Measurements from ENCODE around the gene NOL12.
"Not testable (repeated sequence)": the region's sequence is repeated elsewhere in the genome, so short reads cannot be mapped to it uniquely, and the experiment has no call there.

The NOL12 gene

DNA sequence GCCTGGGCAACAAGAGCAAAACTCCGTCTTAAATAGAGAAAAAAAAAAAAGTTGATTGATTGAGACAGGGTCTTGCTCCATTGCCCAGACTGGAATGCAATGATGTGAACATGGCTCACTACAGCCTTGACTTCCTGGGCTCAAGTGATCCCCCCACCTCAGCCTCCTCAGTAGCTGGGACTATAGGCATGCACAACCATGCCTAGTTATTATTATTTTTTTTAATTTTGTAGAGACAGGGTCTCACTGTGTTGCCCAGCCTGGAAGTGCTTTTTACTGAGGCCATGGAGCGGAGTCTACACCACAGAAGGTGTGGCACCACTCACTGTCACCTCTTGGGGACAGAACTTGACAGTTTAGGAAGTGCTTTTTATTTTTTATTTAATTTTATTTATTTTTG lies 28.5 kb downstream of the NOL12 start:
- no peak for DNase-seq

DNA sequence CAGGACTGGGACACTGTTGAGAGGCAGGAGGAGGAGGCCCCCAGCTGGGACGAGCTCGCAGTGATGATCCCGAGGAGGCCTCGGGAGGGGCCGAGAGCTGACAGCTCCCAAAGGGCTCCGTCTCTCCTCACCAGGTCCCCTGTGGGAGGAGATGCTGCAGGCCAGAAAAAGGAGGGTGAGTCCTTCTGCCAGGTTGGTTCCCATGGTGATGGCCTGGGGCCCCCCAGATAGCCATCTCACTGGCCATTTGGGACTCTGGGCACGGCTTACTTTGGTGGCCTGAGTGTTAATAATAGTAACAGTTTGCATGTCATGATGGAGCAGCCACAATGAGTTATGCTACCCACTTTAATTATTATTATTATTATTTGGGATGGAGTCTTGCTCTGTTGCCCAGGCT lies 29.6 kb downstream of the NOL12 start:
- no peak for DNase-seq

DNA sequence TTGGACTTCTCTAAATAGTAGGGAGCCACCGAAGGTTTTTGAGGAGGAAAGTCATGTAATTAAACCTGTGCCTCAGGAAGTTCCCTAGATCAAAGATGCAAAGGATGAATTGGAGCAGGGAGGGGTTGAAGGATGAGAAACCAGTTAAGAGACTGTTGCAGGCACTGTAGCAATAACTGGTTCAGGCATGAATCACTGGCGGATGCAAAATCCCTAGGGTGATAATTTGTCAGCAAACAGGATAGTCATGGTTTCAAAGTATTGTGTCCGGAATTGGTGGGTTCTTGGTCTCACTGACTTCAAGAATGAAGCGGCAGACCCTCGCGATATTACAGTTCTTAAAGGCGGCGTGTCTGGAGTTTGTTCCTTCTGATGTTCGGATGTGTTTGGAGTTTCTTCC lies 30.6 kb downstream of the NOL12 start:
- DNase-seq = no peak

DNA sequence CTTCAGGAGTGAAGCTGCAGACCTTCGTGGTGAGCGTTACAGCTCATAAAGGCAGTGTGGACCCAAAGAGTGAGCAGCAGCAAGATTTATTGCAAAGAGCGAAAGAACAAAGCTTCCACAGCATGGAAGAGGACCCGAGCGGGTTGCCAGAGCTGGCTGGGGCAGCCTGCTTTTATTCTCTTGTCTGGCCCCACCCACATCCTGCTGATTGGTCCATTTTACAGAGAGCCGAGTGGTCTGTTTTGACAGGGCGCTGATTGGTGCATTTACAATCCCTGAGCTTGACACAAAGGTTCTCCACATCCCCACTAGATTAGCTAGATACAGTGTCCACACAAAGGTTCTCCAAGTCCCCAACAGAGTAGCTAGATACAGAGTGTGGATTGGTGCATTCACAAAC lies 31.1 kb downstream of the NOL12 start:
- DNase-seq = not testable (repeated sequence)

DNA sequence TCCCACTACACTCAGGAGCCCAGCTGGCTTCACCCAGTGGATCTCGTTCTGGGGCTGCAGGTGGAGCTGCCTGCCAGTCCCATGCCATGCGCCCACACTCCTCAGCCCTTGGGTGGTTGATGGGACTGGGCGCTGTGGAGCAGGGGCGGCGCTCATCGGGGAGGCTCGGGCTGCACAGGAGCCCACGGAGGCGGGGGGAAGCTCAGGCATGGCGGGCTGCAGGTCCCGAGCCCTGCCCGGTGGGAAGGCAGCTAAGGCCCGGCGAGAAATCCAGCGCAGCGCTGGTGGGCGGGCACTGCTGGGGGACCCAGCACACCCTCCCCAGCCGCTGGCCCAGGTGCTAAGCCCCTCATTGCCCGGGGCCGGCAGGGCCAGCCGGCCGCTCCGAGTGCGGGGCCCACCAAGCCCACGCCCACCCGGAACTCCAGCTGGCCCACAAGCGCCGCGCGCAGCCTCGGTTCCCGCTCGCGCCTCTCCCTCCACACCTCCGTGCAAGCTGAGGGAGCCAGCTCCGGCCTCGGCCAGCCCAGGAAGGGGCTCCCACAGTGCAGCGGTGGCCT lies 31.7 kb downstream of the NOL12 start:
- DNase-seq = not testable (repeated sequence)

DNA sequence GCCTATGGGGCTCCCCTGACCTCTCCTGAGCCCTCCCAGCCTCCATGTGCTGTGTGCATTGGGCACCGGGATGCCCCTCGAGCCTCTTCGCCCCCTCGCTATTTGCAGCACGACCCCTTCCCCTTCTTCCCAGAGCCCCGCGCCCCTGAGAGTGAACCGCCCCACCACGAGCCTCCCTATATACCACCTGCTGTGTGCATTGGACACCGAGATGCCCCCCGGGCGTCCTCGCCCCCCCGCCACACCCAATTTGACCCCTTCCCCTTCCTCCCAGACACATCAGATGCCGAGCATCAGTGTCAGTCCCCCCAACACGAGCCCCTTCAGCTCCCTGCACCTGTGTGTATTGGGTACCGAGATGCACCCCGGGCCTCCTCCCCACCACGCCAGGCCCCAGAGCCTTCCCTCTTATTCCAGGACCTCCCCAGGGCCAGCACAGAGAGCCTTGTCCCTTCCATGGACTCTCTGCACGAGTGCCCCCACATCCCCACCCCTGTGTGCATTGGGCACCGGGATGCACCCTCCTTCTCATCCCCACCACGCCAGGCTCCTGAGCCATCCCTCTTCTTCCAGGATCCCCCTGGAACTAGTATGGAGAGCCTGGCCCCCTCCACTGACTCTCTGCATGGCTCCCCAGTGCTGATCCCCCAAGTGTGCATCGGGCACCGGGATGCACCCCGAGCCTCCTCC lies 39.6 kb downstream of the NOL12 start:
- DNase-seq = no peak

DNA sequence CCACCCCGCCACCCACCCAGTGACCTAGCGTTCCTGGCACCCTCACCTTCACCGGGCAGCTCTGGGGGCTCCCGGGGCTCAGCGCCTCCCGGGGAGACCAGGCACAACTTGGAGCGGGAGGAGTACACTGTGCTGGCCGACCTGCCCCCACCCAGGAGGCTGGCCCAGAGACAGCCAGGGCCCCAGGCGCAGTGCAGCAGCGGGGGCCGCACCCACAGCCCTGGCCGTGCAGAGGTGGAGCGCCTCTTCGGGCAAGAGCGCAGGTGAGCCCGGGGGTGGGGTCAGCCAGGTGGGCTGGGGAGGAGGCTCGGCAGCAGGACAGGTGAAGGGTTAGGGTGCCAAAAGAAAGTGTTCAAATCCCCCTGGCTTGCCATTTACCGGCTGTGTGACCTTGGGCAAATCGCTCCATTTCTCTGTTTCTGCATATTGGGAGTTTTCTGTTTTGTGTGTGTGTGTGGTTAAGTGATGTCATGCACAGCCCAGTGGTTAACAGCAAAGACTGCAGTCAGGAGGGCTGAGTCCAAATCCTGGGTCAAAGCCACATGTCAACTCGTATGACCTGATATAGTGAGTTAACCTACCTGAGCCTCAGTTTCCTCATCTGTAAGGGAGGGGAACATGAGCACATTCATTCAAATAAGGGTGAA lies 40.2 kb downstream of the NOL12 start:
- DNase-seq = peak; percentile 50 to 75 (median 68)

DNA sequence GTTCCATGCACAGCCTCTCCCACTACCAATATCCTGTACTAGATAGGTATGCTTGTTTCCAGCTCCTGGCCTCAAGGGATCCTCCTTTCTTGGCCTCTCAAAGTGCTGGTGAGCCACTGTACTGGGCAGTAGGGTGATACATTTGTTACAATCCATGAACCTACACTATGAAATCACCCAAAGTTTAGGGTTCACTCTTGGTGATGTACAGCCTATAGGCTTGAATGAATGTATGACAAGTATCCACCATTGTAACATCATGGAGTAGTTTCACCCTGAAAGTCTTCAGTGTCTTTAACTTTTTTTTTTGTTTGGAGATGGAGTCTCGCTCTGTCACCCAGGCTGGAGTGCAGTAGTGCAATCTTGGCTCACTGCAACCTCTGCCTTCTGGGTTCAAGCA lies 42.5 kb downstream of the NOL12 start:
- no peak for DNase-seq

DNA sequence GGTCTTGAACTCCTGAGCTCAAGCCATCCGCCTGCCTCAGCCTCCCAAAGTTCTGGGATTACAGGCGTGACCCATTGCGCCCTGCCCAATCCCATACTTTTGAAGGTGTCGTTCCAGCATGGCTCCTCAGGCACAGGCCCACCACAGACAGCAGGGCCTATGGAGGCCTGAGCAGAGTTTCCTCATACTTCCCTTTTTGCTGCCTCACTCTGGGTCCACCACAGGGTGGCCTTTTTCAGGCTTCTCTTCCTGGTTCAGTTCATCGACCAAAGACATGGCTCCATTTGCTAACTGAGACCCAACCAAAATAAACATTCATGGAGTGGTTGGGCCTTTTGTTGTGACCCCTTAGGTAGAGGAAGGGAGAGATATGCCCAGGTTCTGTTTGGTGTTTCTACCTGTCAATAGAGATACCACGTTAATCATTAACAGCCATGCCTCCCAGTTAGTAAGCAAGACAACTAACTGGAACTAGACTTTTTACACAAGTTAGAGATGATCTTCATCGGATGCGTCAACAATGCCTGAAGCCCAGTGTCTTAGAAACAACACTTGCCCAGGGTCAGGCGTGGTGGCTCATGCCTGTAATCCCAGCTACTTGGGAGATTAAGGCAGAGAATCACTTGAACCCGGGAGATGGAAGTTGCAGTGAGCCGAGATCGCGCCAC lies 45.8 kb downstream of the NOL12 start:
- peak; percentile 59 to 80 (median 74) for DNase-seq

DNA sequence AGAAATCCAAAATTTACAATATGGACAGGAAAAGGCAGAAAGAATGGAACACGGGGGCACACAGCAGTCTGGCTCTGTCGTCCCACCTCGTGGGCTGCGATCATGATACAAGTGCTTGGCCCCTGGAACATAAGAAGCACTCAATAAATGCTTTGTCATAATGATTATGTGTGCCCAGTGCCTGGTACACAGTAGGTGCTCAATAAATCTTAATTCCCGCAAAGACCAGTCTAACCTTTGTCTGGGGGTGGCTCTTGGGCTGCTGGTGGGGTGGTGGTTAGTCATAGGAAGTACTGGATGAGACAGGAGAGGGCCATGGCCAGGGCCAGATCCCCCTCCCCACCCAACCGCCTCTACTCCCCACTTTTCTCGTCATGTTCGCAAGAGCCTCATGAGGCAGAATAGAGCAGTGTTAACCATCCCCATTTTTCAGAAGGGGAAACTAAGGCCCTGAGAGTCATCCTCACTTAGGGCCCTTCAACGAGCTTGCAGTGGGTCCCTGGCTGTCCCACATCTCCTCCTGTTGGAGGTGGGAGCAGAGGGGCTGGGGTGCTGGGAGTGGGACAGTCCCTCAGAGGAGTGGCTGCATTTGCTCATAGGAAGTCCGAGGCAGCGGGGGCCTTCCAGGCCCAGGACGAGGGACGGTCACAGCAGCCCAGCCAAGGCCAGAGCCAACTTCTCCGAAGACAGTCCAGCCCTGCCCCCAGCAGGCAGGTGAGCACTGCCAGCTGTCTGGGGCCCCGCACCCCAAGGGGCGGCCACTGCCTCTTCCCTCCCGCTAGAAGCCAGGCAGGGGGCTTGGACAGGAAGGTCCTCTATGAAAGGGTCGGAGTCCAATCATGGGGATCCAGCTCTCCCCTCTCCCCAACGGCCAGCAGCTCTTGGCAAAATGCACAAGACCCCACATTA lies 46.8 kb downstream of the NOL12 start:
- DNase-seq = no peak

DNA sequence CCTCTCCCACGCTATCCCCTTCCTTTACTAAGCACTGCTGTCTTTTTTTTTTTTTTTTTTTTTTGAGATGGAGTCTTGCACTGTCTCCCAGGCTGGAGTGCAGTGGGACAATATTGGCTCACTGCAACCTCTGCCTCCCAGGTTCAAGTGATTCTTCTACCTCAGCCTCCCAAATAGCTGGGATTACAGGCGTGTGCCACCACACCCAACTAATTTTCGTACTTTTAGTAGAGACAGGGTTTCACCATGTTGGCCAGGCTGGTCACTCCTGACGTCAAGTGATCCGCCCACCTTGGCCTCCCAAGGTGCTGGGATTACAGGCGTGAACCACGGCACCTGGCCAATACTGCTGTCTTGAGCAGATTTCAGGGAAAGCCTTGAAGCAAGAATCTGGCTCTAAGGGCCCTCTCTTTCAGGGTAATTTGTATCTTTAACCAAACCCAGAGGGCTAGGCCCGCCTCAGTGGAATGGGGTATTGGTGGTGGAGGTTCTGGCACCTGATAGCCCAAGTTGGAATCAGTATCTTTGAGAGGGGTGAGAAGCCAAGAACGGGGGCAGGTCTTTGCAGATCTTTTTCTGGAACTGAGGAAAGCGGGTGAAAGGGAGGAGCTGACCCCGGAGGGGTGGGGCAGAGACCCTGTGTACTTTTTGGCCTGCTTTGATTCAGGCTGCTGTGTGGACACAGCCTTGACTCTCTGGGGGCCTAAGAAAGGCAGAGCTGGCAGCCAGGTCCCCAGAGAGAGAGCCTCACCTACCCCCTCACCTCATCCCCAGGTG lies 47.7 kb downstream of the NOL12 start:
- no peak for DNase-seq

DNA sequence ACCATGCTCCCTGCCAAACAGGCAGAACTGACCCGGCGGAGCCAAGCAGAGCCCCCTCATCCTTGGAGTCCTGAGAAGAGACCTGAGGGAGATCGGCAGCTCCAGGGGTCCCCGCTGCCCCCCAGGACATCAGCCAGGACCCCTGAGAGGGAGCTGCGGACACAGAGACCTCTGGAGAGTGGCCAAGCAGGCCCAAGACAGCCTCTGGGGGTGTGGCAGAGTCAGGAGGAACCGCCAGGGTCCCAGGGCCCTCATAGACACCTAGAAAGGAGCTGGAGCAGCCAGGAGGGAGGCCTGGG lies 48.2 kb downstream of the NOL12 start:
- no peak for DNase-seq

DNA sequence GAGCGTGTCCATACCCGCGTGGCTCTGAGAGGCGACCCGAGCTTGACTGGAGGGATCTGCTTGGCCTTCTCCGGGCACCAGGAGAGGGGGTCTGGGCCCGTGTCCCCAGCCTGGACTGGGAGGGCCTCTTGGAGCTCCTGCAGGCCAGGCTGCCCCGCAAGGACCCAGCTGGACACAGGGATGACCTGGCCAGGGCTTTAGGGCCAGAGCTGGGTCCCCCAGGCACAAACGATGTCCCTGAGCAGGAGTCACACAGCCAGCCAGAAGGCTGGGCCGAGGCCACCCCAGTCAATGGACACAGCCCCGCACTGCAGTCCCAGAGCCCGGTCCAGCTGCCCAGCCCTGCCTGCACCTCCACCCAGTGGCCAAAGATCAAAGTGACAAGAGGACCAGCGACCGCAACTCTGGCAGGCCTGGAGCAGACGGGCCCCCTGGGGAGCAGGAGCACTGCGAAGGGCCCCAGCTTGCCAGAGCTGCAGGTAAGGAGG lies 48.9 kb downstream of the NOL12 start:
- peak; percentile 57 to 82 (median 69) for DNase-seq

DNA sequence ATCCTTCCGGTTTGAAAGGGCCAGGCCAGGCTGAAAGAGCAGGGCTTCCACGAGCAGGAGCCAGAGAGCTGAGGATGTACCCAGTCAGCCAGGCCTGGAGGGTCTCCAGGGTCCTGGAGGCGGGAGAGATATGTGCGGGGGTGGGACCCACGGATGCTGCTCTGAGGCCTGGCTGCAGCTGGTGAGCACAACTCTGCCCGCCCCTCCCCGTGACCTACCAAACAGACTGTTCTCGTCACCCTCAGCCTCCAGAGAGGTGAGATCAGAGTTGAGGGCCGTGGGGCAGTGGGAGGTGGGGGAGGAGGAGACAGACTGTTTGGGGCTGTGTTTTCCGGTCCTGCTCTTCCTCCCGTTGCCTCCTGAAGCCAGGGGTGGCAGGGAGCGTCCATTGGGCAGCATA lies 52.9 kb downstream of the NOL12 start:
- peak; percentile 38 to 68 (median 65) for DNase-seq

DNA sequence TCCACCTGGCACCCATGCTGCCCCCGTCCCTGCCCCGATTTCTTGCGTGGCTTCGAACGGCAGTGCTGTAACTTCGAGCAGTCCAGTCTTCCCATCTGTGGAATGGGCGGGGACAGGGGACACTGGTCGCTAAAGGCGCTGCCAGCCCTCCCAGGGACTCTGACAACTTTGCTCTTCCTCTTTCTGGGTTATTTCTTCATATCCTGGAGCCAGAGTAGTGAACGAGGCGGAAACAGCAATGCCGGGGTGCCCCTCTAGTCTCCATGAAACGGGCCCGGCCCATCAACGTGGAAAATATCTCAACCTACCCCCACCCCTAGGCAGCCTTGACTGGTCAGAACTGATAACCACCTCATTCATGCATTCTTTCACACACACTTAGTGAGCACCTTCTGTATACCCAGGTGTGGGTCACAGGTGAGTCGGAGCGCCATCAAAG lies 53.5 kb downstream of the NOL12 start:
- DNase-seq = peak; percentile 83 to 93 (median 90)

DNA sequence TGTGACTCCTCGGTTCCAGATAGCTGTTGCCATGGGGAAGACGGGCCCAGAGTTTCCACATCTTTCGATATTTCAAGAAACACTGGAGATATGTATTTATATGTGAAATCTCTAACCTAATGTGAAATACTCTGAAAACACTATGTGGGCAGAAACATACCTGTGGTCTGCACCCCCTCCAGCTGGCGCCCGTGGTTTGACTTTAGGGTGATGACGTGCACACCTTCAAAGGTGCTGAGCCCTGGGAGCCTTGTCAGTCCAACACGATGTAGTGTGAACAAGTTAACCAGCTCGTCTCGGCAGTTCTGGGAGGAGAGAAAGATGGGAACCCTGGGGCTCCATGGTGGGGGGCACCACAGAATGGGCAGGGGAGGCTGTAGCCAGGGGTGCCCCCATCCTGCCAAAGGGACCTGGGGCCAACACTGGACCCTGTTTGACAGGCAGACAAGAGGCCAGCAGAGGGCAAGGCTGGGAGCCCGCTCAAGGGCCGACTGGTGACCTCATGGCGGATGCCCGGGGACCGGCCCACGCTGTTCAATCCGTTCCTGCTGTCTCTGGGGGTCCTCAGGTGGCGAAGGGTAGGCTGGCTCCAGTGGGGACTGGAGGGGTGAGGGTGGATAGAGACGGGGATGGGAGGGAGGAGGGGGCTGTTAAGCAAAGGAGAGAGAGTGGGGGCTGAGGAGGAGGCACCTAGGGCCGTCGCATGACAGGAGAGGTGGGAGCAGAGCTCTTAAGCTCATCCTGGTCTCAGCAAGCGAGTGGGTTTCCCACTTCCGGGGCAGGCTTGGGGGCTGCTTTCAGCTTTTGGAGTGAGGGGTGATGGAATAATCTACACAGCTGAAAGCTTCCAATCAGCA lies 54.5 kb downstream of the NOL12 start:
- no peak for DNase-seq

DNA sequence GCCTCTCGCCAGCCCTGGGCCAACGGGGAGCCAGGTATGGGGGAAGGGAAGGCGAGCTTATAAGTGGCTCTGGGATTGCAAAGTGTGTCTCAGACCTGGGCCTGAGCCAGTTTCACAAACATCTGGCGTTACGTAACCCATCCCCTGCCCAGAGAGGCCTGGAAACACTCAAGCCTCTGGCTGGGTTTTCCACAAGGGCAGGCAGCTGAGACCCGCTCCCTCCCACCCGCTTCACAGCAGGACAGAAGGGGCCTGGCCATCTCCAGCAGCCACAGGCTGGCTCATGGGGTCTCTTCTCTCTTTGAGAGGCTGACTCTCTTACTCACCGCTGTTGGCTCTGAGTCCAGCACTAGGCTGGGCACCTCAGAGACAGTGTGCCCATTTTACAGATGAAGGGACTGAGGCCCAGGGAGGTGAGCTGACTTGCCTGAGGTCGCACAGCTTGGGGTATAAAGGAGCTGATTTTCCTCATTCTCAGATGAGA lies 55.2 kb downstream of the NOL12 start:
- peak; percentile 66 to 82 (median 78) for DNase-seq

DNA sequence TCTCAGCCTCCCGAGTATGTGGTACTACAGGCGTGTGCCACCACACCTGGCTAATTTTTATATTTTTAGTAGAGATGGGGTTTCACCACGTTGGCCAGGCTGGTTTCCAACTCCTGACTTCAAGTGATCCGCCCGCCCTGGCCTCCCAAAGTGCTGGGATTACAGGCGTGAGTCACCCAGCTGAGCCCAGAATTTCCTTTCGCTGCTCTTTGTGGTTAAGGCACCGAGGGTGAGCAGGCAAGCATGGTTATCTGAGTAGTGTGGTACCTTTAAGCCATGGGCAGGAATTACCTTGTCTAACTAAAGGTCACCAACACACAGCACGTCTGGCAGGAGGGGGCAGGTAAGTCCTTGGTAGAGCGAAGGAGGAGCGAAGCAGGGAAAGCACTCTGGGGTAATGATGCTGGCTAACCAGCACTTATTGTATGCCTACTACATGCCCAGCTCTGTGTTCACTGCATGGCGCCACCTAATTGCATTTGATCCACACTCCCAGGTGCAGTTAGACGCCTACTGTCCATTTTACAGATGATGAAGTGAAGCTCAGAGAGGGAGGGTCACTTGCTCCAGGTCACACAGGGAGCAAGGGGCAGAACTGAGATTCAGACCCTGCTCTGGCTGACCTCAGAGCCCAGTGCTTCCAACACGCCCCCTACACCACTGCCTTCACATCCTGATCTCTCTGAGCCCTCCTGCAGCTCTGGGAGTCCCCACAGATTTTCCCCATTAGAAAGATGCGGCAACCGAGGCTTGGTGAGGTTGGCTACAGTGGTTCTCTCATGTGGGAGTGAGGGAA lies 56.4 kb downstream of the NOL12 start:
- DNase-seq = peak; percentile 39 to 63 (median 55)

Measured in suppressor macrophage (primary cell).